ENCODE results near the gene IGFL1.
"Not testable (repeated sequence)": the region's sequence is repeated elsewhere in the genome, so short reads cannot be mapped to it uniquely, and the experiment has no call there.

Gene IGFL1

DNA sequence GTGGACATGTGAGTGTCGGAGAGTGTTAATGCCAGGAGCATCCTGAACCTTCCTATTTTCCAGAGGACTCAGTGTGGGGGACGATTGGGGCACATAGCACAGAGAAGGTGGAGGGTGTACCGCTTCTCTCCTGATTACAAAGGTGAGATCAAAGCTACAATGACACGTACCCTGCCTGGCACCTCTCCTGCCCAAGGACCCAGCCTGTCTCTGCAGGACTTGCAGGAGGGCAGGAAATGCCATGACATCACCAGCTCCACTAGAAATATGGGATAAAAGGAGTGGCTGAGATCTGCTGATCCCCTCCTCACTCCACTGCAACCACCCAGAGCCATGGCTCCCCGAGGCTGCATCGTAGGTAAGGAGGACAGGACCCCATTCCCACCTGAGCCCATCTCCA, at the start of gene IGFL1:
IGFL1 (plus strand) TSS at position 301 of the 400 bp plus-strand sequence; CDS start at position 334, 33 bp downstream.
- DNase-seq = no peak

- no peak for DNase-seq
Observed at GRCh38 chr19:46180701-46181387, 48.7 kb upstream of the IGFL1 start.

DNA sequence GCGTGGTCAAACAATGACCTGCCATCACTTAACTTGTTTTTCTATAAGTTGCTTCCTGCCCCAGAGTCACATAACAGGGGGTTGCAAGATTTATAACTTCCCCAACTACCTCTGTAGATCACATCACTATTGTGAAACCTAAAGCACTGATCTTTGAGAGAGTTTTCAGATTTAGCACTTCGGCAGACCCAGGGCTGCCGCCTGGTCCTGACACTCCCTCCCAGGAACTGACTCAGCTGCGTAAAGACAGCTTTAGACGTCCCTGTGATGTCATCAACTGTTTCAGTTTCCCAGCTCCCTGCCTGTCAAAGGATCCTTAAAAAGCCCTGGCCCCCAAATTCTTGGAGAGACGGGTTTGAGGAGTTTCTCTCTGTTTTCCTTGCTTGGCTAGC, 48.2 kb upstream of the IGFL1 start:
- DNase-seq = no peak

- no peak for DNase-seq
Observed at GRCh38 chr19:46182476-46182875, 47.1 kb upstream of the IGFL1 start.

DNA sequence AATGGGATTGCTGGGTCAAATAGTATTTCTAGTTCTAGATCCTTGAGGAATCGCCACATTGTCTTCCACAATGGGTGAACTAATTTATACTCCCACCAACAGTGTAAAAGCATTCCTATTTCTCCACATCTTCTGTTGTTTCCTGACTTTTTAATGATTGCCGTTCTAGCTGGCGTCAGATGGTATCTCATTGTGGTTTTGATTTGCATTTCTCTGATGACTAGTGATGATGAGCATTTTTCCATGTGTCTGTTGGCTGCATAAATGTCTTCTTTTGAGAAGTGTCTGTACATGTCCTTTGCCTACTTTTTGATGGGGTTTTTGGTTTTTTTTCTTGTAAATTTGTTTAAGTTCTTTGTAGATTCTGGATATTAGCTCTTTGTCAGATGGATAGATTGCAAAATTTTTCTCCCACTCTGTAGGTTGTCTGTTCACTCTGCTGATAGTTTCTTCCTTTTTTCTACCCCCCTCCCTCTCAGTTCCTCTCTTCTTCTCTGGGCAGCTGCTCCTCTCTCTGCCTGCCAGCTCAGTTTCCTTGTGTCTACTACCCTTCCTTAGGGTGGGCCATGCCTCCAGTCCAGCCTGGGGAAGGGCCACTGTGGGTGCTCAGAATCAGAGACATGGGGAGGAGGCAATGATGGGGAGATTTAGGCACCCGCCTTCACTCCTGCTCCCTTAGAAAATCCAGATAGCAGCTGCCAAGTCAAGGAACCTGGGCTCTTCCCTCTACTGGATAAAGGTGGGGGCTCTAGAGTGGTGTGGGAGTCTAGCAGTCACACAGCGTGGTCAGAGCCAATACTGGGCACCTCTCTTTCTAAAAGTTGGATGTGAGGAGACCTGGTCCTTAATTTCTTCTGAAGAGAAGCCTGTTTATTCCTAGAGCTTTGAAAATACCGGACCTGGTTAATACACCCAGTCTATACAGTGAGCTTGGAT, 44.5 kb upstream of the IGFL1 start:
- DNase-seq = not testable (repeated sequence)

DNA sequence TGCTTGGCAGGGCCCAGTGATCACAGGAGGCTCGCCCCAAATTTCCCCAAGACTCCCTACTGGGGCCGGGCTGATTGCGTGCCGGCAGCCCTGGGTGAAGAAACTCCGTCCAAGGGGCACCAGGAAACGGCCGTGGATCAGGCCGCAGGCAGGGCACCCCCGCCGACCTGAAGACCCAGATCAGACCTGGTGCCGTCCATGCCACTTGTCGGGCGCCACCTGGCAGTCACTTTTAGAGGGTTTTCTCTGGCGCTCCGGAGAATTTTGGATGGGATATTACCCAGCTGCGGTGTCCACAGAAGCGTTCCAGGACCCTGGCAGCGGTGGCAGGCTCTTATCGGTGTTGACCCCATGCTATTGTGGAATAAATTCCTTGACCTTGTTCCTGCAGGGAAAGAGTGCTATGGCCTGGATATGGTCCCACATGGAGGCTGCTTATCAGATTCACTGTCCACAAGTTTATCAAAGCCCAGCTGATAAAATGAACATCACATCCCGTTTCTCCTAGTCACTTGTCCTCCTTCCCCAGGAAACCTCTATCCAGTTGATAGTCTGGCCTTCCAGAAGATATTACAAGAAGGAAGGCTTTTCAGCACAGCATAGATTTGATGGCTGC, 43.3 kb upstream of the IGFL1 start:
- DNase-seq = no peak

DNA sequence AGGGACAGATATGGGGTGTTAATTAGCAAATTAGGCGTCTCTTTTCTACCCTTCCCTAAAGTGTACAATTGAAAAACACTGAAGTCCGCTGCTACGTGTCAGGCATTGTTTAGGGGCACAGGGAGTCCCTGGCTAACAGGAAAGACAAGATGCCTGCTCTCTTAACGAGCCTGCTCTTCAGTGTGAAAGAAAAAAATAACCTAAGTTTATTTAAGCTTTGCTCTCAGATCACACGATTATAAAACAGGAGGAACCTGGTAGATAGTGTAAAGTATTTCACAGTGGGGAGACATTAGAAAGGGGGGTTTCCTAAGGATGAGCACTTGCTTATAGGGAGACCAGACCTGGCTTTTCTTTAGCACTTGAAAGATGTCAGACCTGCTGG, 42.8 kb upstream of the IGFL1 start:
- DNase-seq = no peak

- no peak for DNase-seq
Observed at GRCh38 chr19:46189971-46190888, 39.3 kb upstream of the IGFL1 start.

GRCh38 chr19:46191356-46191755, 38.2 kb upstream of the IGFL1 start:
- DNase-seq = no peak

DNA sequence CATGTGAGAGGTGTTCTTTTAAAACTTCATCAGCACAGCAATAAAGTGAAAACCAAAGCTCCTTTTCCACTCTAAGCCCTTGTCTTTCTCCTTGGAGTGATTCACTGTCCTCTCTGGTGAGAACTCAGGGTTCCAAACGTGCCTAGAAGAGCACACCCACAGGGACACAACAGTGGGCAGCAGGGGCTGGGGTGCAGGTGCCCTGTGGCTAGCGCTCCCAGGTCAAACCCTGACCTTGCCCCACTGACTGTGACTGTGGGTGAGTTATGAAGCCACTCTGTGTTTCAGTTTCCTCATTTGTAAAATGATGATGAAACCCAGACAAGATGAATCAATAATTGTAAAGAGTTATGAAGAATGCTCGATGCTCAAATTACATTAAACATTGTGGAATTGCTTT, 37.6 kb upstream of the IGFL1 start:
- DNase-seq = no peak

GRCh38 chr19:46192626-46192991, 36.9 kb upstream of the IGFL1 start:
- not testable (repeated sequence) for DNase-seq

DNA sequence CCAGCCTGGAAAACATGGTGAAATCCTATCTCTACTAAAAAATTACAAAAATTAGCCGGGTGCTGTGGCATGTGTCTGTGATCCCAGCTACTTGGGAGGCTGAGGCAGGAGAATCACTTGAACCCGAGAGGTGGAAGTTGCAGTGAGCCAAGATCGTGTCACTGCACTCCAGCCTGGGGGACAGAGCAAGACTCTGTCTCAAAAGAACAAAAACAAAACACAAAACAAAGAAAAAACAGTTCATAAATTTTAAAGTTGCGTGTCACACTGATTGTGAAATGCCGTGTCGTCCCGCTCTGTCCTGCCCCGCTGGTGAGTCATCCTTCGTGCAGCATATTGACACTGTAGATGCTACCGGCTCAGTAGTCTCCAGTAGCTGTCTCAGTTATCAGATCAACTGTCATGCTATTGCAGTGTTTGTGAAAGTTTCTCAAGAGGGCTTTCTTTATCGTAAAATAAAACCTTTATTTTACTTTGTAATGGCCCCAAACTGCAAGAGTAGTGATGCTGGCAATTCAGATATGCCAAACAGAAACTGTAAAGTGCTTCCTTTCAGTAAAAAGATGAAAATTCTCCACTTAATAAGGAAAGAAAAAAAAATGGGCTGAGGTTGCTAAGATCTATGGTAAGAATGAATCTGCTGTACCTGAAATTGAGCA, 36.4 kb upstream of the IGFL1 start:
- DNase-seq = no peak

GRCh38 chr19:46193678-46194077, 35.9 kb upstream of the IGFL1 start:
- DNase-seq = no peak

DNA sequence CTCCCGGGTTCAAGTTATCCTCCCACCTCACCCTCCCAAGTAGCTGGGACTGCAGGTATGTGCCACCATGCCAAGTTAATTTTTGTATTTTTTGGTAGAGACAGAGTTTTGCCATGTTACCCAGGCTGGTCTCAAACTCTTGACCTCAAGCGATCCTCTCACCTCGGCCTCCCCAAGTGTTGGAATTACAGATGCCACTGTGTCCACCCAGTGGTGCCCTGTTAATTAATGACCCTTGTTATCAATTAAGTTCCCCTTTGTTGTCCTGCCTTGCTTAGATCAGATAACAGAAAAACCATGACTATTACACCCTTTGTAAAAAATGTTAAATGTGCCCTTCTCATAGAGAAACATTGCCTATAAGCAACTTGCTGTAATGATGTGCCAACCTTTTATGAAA, 34.4 kb upstream of the IGFL1 start:
- no peak for DNase-seq

GRCh38 chr19:46195919-46196318, 33.6 kb upstream of the IGFL1 start:
- not testable (repeated sequence) for DNase-seq

DNA sequence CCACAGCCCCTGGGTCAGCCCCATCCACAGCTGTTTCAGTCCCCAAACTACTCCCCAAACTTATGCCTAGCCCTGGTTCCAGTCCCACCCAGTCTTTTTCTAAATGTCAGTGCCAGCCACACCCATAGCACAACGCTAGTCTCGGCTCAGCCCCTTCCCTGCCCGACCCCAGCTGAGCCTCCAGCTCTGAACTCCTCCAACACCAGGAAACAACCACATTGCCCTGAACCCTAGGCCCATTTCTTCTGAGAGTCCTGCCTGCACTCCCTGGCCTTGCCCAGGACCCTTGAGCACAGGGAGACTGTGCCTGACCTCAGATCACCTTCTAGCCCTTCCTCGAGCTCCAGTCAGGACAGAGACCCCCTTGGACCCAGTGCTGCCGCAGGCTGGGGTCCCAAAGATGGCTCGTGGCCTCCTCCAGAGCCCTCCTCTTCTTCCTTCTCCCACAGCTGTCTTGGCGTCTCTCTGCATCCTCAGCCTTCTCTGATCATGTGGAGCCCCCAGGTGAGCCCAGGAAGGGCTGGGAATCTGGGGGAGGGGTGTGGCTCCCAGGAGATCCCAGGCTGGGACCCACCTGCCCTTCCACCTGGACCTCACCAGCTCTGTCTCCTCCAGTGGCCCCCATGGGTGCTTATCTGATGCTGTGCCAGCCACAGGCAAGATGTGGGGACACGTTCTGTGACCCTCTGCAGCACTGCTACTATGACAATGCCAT, 33.0 kb upstream of the IGFL1 start:
- no peak for DNase-seq

DNA sequence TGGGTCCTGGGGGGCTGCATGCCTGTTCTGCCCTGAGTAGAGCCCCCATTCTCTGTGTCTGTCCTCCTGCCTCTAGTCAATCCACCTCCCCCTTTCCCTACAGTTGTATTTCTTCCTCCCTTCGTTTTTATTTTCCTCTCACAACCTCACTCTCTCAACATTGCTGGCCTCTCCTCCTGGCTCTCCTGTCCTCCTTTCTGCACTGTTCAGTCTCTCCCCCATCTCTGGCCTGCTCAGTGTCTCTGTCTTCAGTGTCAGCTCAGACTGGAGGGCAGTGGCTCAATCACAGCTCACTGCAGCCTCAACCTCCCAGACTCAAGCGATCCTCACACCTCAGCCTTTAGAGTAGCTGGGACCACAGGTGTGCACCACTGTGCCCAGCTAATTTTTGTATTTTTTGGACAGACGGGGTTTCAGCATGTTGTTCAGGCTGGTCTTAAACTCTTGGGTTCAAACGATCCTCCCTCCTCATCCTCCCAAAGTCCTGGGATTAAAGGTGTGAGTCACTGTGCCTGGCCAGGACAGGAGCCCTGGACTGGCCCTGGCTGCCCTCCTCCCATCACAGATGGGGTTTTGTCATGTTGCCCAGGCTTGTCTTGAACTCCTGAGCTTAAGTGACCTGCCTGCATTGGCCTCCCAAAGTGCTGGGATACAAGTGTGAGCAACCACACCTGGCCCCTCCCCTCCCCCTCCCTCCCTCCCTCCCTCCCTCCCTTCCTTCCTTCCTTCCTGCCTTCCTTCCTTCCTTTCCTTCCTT, 32.0 kb upstream of the IGFL1 start:
- DNase-seq = no peak

- no peak for DNase-seq
Observed at GRCh38 chr19:46198756-46199155, 30.8 kb upstream of the IGFL1 start.

GRCh38 chr19:46201454-46202310, 27.9 kb upstream of the IGFL1 start:
- no peak for DNase-seq

DNA sequence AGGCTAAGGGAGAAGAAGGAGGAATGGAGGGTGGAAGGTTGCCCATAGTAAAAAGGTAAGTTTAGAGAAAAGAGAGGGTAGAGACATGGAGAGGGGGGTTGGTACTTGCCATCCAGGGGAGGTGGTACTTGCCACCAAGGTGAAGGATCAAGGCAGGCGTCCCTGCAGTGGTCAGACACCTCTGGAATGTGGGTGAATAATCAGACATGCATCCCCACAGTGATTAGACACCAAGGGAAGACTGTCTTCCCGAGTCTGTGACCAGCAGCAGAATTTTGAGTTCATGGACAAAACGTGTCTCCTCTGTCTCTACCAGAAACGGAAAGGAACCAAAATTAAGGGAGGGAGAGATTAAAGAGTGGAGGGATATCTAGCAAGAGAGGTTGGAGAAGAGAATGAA, 27.1 kb upstream of the IGFL1 start:
- no peak for DNase-seq
